ENCODE results near the gene DAD1.
"Not testable (repeated sequence)": the region's sequence is repeated elsewhere in the genome, so short reads cannot be mapped to it uniquely, and the experiment has no call there.

Gene DAD1

GRCh38 chr14:22589096-22589839 is at the start of gene DAD1:
DAD1 (minus strand) TSS chr14:22589224; CDS start chr14:22589157, 67 bp downstream.
- peak; percentile 99 for DNase-seq

GRCh38 chr14:22635980-22636379 is 47.0 kb upstream of the DAD1 start:
- DNase-seq: not testable (repeated sequence)

- DNase-seq: no peak
These were observed 45.3 kb upstream of the DAD1 start for GRCh38 chr14:22634233-22634900.

- no peak for DNase-seq
These were observed 41.5 kb upstream of the DAD1 start for GRCh38 chr14:22630486-22630885.

GRCh38 chr14:22630066-22630465 is 41.0 kb upstream of the DAD1 start:
- no peak for DNase-seq

GRCh38 chr14:22629361-22629760 is 40.3 kb upstream of the DAD1 start:
- no peak for DNase-seq

GRCh38 chr14:22627506-22628263 is 38.7 kb upstream of the DAD1 start:
- DNase-seq: no peak

GRCh38 chr14:22626590-22626989 is 37.6 kb upstream of the DAD1 start:
- no peak for DNase-seq

GRCh38 chr14:22623047-22623446 is 34.0 kb upstream of the DAD1 start:
- no peak for DNase-seq

- DNase-seq: no peak
These were observed 33.2 kb upstream of the DAD1 start for GRCh38 chr14:22622255-22622654.

GRCh38 chr14:22615765-22616164 is 26.7 kb upstream of the DAD1 start:
- not testable (repeated sequence) for DNase-seq

GRCh38 chr14:22614240-22614799 is 25.3 kb upstream of the DAD1 start:
- DNase-seq: peak; percentile 99

- DNase-seq: no peak
These were observed 24.8 kb upstream of the DAD1 start for GRCh38 chr14:22613736-22614239.

- DNase-seq: peak; percentile 13
These were observed 24.2 kb upstream of the DAD1 start for GRCh38 chr14:22613106-22613695.

- DNase-seq: no peak
These were observed 21.9 kb upstream of the DAD1 start for GRCh38 chr14:22610931-22611330.

- no peak for DNase-seq
These were observed 18.3 kb upstream of the DAD1 start for GRCh38 chr14:22607291-22607690.

- DNase-seq: no peak
These were observed 17.4 kb upstream of the DAD1 start for GRCh38 chr14:22606380-22606779.

GRCh38 chr14:22602862-22603261 is 13.8 kb upstream of the DAD1 start:
- no peak for DNase-seq

- DNase-seq: no peak
These were observed 13.0 kb upstream of the DAD1 start for GRCh38 chr14:22601996-22602395.

- no peak for DNase-seq
These were observed 12.4 kb upstream of the DAD1 start for GRCh38 chr14:22601456-22601855.

- no peak for DNase-seq
These were observed 11.0 kb upstream of the DAD1 start for GRCh38 chr14:22600027-22600426.

- DNase-seq: no peak
These were observed 10.3 kb upstream of the DAD1 start for GRCh38 chr14:22599349-22599748.

GRCh38 chr14:22598896-22599244 is 9.8 kb upstream of the DAD1 start:
- DNase-seq: peak; percentile 64
